ENCODE results near the gene EYS. TPM values are rescaled to one million over a fixed set of nuclear protein-coding genes. Genes with fewer than 3 reads are reported as not detected.

The EYS gene
- total RNA-seq, 2 donors from 2014 or later, result 0.20 TPM; not detected in 1

DNA sequence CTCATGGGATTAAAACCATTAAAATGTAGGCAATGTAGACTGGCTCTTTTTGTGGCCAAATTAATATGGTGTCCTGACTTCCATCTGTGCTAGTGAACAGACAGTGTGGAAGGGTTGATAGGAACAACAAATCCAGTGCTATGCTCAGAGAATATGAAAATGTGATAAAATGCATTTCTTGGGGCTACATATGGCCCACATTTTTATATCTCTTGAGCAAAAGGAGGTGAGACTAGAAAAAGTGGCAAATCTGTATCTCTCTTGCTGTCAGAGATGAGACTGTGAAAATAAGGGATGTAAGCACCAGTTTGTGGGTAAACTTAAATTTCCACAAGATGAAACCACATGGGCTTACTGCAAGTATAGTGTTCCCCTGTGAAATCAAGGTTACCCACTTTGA is 1909.3 kb downstream of the EYS start:
- no peak overlapping the region for H3K4me3 Mint-ChIP-seq
- H3K9me3 Mint-ChIP-seq, result no peaks in the 10 kb centered on the region
- no peak overlapping the region for H3K27ac Mint-ChIP-seq
- H3K4me1 Mint-ChIP-seq (ENCODE audit: low read depth in 2 of 2), result no peaks in the 10 kb centered on the region
- no peak for ATAC-seq
- no peak for DNase-seq (ENCODE audit: low spot score)
- no peaks in the 10 kb centered on the region for H3K36me3 Mint-ChIP-seq
- H3K27me3 Mint-ChIP-seq, result peaks cover 6 to 22% of the 10 kb centered on the region in 2 donors

DNA sequence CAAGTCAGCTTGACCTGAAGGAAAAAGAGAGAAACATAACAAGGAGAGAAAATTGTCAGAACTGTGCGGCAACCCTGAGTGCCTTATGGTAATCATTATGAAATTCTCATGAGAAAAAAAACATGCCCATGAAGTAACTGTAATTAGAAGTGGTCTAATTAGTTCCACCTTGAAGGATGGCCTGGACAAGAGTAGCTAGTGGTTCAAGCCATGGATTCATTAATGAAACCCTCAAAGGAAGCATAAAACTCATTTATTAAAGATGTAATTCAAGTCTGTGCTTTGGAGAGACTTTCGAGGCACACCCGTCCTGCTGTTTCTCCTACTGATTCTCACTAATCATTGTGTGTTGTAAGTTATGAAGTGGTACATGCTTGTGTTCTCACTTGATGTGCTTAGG is 1911.2 kb downstream of the EYS start:
- Mint-ChIP-seq H3K9me3 (no peaks in the 10 kb centered on the region), H3K36me3 (no peaks in the 10 kb centered on the region), H3K4me1 (ENCODE audit: low read depth in 2 of 2) (no peaks in the 10 kb centered on the region), H3K4me3 (no peak overlapping the region), H3K27ac (no peak overlapping the region), H3K27me3 (peaks cover 3 to 15% of the 10 kb centered on the region in 2 donors)
- DNase-seq (ENCODE audit: low spot score) (no peak), ATAC-seq (no peak)

DNA sequence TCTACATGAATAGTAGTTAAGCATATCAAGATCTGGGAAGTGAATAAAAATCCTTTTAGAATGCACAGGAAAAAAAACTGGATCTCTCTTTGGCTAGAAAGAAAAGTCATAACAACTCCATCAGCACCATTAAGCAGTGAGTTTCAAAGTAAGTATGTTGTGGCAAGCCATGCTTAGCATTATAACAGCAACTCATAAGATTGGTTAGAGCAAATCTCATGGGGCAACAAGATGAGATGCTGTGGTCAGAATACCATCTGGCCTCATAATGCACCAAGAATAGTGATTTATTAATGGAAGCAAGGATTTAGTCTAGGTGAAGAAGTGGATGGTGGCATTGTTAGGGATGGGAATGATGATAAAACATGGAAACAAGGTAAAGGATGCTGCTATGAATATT is 1912.0 kb downstream of the EYS start:
- H3K4me1 Mint-ChIP-seq (ENCODE audit: low read depth in 2 of 2), result no peaks in the 10 kb centered on the region
- no peak overlapping the region for H3K4me3 Mint-ChIP-seq
- H3K9me3 Mint-ChIP-seq, result no peaks in the 10 kb centered on the region
- no peaks in the 10 kb centered on the region for H3K36me3 Mint-ChIP-seq
- H3K27ac Mint-ChIP-seq, result no peak overlapping the region
- no peak for ATAC-seq
- H3K27me3 Mint-ChIP-seq, result peaks cover 3 to 13% of the 10 kb centered on the region in 2 donors
- DNase-seq (ENCODE audit: low spot score), result no peak

DNA sequence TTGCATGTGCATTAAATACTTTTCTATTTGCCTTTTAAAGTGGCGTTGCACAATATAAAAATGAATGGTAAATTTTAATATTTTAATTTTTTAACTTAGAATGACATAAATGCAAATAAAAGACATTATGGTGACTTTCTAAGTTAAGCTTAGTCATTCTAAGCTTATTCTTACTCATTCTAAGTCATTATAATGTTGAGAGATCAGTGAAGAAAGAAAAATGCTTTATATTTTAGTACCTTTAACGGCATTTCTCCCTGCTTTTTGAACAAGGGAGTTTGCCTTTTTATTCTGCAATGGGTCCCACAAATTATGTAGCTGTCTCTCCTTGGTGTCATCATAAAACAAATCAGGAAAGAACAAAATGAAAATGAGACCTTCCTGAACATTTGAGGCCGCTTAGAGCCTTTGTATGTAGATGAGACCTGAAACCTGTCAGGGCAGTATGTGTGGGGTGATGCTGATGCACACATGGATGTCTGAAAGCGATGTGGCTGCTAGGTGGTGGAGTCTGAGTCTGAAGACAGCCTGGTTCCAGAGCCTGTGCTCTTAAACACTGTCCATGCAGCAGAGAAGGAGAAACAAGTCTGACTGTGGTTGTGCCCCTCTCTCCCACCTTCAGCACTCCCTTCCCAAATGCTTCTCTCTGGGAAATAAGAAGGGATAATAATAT is 1913.4 kb downstream of the EYS start:
- Mint-ChIP-seq H3K27me3 (peaks cover 0 to 6% of the 10 kb centered on the region in 2 donors), H3K27ac (no peak overlapping the region), H3K4me1 (ENCODE audit: low read depth in 2 of 2) (no peaks in the 10 kb centered on the region), H3K36me3 (no peaks in the 10 kb centered on the region), H3K9me3 (no peaks in the 10 kb centered on the region), H3K4me3 (no peak overlapping the region)
- ATAC-seq (no peak), DNase-seq (ENCODE audit: low spot score) (no peak)

DNA sequence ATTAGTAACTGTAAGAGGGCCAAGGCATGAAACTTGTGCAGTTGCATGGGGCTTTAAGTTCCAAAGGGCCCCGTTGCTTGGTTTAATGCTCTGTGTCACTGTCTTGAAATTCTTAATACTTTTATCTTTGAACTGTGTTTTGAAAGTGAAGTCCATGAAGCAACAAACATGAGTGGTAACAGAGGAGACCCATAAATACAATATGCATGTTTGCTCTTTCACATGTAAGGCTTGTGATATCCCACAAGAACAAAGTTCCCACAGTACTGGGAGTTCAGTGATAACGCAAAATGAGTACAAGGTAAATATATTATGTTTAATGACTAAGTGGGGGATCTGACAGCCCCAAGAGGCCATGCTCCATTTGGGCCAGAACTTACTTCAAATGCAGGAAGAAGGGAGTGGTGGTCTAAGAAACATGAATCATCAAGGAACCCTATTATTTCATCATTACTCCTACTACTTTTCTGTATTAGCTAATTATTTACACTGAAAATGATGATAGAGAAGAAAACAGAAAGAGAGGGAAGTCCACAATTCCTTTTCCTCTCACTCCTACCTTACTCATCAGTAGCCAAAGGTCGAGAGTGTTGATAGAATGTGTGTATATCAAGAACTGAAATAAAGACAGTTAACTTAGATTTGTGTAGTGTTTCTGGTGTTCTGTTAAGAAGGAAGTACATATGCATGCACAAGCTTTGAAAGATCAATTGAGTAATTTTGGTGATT is 1914.1 kb downstream of the EYS start:
- Mint-ChIP-seq H3K4me3 (no peak overlapping the region), H3K4me1 (ENCODE audit: low read depth in 2 of 2) (no peaks in the 10 kb centered on the region), H3K9me3 (no peaks in the 10 kb centered on the region), H3K36me3 (no peaks in the 10 kb centered on the region), H3K27me3 (peaks cover 0 to 6% of the 10 kb centered on the region in 2 donors), H3K27ac (no peak overlapping the region)
- DNase-seq (ENCODE audit: low spot score) (no peak), ATAC-seq (no peak)

DNA sequence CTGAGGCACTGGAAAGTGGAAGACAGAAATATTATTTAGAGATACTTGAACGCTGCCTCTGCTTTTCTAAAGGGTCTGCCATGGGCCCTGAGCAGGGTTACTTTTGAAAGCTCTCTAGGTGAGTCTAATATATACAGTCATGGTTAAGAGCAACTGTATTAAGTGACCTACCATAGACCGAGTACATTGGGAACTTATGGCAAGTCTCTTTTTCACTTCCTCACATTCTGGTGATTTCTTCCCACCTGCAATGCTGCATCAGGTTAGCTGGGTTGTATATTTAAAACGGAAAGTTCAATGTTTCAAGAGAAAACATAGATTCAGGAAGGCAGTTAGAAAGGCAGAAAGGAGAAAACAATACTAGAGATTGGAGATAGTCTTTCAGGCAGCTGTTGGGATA is 1916.7 kb downstream of the EYS start:
- DNase-seq (ENCODE audit: low spot score), result no peak
- Mint-ChIP-seq H3K36me3 (no peaks in the 10 kb centered on the region), H3K4me1 (ENCODE audit: low read depth in 2 of 2) (no peaks in the 10 kb centered on the region), H3K4me3 (no peak overlapping the region), H3K27ac (no peak overlapping the region), H3K9me3 (no peaks in the 10 kb centered on the region), H3K27me3 (peaks cover 0 to 6% of the 10 kb centered on the region in 2 donors)
- ATAC-seq, result no peak

DNA sequence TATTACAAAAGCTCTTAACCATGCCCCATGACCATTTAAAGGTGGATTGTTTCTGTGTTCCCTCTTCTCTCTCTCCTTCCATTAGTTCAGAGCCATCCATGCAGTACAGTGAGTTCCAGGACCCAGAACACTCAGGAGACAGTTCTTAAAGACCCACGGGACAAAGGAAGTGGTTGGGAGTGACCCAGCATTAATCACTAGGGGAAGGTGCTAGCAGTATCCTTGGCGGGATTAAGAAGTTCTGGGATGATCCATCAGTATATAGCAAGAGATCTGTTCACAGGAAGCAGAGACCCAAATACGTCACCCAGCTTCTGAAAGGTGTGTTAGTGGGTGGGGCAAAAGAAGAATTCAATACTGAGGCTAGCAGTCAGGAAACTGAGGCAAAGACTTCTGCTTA is 1917.3 kb downstream of the EYS start:
- Mint-ChIP-seq H3K27ac (no peak overlapping the region), H3K36me3 (no peaks in the 10 kb centered on the region), H3K9me3 (no peaks in the 10 kb centered on the region), H3K27me3 (no peaks in the 10 kb centered on the region), H3K4me1 (ENCODE audit: low read depth in 2 of 2) (no peaks in the 10 kb centered on the region), H3K4me3 (no peak overlapping the region)
- no peak for DNase-seq (ENCODE audit: low spot score)
- no peak for ATAC-seq

DNA sequence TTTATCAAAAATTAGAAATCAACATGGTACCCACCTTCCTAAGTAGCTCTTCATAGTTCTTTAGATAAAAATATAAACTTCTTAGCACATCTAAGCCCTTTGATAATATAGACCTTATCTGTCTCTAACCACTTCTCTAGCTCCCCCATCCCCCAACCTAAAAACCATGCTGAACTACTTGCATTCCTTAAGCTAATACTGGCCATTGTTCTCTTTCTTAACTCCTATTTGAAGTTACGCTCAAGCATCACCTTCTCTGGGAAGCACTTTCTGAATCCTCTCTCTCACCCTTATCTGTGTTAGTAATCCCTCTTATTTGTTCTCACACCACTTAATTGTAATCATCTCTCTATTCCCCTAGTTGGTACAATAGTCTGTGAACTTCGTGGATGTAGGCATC is 1918.5 kb downstream of the EYS start:
- H3K4me1 Mint-ChIP-seq (ENCODE audit: low read depth in 2 of 2), result no peaks in the 10 kb centered on the region
- H3K36me3 Mint-ChIP-seq, result no peaks in the 10 kb centered on the region
- DNase-seq (ENCODE audit: low spot score), result no peak
- H3K27me3 Mint-ChIP-seq, result peaks cover 0 to 2% of the 10 kb centered on the region in 2 donors
- no peak for ATAC-seq
- no peak overlapping the region for H3K4me3 Mint-ChIP-seq
- no peaks in the 10 kb centered on the region for H3K9me3 Mint-ChIP-seq
- no peak overlapping the region for H3K27ac Mint-ChIP-seq

DNA sequence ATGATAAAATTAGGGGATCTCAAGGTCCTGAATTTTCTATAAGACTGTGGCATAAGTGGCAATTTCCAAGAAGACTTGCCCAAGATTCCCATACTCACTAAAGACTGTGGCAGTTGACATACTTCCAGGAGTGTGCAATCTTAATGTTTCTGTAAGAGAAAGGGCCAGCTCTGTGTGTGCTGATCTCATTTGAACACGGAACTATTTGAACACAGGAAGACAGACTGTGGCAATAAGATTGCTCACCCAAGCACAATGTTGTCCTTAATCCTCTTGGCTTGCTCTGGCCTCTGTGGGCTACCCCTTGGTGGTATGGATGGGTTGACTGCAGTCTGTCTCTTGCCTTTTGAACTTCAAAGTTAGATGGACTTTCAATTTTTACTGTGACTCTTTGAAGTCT is 1920.0 kb downstream of the EYS start:
- Mint-ChIP-seq H3K27me3 (peaks cover 3 to 8% of the 10 kb centered on the region in 2 donors), H3K9me3 (peaks cover 4% of the 10 kb centered on the region), H3K4me3 (no peak overlapping the region), H3K27ac (no peak overlapping the region), H3K4me1 (ENCODE audit: low read depth in 2 of 2) (no peaks in the 10 kb centered on the region), H3K36me3 (no peaks in the 10 kb centered on the region)
- DNase-seq (ENCODE audit: low spot score) (no peak), ATAC-seq (no peak)

DNA sequence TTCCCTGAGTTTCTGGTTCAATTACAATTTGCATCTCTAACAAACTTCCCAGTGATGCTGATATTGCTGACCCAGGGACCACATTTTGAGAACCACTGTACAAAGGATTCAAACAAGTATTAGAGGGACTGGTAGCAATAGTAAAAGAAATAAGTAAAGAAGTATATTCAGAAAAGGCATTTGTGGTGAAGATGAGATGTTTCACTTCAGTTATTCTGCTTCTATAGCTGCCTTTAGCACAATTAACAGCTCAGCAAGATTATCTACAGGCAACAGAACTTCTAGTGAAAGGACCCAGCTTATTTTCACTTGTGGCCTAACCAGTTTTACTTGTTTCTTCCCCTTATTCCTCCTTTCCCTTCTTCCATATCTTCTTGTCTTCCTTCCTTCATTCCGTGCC is 1922.0 kb downstream of the EYS start:
- H3K27ac Mint-ChIP-seq, result no peak overlapping the region
- ATAC-seq (no peak), DNase-seq (ENCODE audit: low spot score) (no peak)
- peaks cover 3 to 8% of the 10 kb centered on the region in 2 donors for H3K27me3 Mint-ChIP-seq
- no peak overlapping the region for H3K4me3 Mint-ChIP-seq
- peaks cover 4% of the 10 kb centered on the region for H3K9me3 Mint-ChIP-seq
- no peaks in the 10 kb centered on the region for H3K4me1 Mint-ChIP-seq (ENCODE audit: low read depth in 2 of 2)
- H3K36me3 Mint-ChIP-seq, result no peaks in the 10 kb centered on the region

DNA sequence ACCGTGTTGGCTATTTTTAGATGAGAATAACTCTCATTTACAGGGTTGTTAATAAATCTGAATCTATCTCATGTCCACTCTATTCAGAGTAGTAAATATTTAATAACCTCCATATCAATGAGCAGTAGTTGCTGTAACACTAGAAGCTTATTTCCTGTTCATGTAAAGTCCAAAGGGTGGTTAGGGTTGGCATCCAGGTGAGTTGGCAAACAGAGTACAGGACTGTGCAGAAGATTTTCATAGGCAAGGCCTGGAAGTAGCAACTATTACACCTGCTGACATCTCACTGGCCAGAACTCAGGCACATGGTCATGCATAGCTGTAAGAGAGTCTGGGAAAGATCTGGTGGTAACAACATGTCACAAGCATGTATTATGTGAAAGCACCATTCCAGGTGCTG is 1923.9 kb downstream of the EYS start:
- Mint-ChIP-seq H3K27me3 (peaks cover 3 to 8% of the 10 kb centered on the region in 2 donors), H3K4me1 (ENCODE audit: low read depth in 2 of 2) (no peaks in the 10 kb centered on the region), H3K36me3 (no peaks in the 10 kb centered on the region), H3K4me3 (no peak overlapping the region), H3K9me3 (peaks cover 4% of the 10 kb centered on the region), H3K27ac (no peak overlapping the region)
- DNase-seq (ENCODE audit: low spot score) (no peak), ATAC-seq (no peak)

DNA sequence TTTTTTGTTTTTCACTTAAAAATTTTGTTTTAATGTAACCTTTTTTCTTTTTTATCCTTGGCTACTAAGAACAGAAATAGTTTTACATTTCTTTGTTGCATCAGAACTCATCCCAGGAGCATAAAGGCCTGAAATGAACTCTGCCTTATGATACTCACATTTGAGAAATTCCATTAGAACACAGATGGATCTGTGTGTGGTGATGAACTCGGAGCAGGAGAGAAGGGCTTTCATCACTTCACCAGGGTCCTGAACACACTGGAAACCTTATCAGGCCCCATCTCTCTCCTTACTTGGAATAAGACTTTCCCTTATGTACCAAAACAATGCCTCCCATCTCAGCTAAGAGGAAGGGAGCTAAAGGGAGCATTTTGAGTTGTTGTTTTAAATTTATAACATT is 1932.1 kb downstream of the EYS start:
- H3K27ac Mint-ChIP-seq, result no peak overlapping the region
- H3K27me3 Mint-ChIP-seq, result peaks cover 6 to 10% of the 10 kb centered on the region in 2 donors
- H3K4me3 Mint-ChIP-seq, result no peak overlapping the region
- no peaks in the 10 kb centered on the region for H3K36me3 Mint-ChIP-seq
- H3K4me1 Mint-ChIP-seq (ENCODE audit: low read depth in 2 of 2), result no peaks in the 10 kb centered on the region
- DNase-seq (ENCODE audit: low spot score) (no peak), ATAC-seq (no peak)
- H3K9me3 Mint-ChIP-seq, result no peaks in the 10 kb centered on the region

DNA sequence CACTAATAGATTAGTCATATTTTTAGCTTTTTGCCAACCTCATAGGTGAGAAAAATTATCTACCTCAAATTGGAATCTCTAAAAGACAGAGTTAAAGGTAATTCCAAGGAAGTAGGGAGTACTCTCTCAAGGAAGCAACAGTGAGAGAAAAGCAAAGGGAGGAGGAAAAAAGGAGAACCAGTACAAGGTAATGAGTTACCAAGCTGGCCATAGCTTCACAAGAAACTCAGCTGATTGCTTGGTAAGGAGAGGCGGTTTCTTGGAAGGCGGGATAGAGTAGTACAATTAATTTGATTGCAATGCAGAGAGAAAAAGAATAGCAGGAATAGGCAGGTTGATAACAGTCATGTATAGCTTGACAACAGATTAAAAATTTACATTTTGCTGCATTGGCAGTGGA is 1933.8 kb downstream of the EYS start:
- no peak overlapping the region for H3K27ac Mint-ChIP-seq
- H3K4me1 Mint-ChIP-seq (ENCODE audit: low read depth in 2 of 2), result no peaks in the 10 kb centered on the region
- DNase-seq (ENCODE audit: low spot score), result no peak
- ATAC-seq, result no peak
- H3K27me3 Mint-ChIP-seq, result peaks cover 7 to 17% of the 10 kb centered on the region in 2 donors
- H3K4me3 Mint-ChIP-seq, result no peak overlapping the region
- H3K9me3 Mint-ChIP-seq, result no peaks in the 10 kb centered on the region
- H3K36me3 Mint-ChIP-seq, result no peaks in the 10 kb centered on the region

DNA sequence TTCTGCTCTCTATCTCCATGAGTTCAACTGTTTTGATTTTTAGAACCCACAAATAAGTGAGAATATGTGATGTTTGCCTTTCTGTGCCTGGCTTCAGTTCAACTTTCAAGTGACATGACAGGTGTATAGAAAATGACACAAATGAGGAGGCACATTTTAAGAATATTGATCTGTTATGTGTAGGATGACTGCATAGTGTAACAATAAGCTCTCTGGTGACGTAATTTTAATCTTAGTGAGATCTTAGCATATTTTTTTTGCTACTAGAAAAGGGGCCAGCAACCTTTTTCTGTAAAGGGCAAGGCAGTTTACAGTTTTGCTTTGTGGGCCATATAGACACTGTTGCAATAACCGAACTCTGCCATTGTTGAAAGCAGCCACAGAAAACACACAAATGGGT is 1941.2 kb downstream of the EYS start:
- Mint-ChIP-seq H3K27me3 (peaks cover 3 to 6% of the 10 kb centered on the region in 2 donors), H3K36me3 (no peaks in the 10 kb centered on the region), H3K4me1 (ENCODE audit: low read depth in 2 of 2) (peaks cover 0 to 2% of the 10 kb centered on the region in 2 donors), H3K4me3 (no peak overlapping the region), H3K27ac (no peak overlapping the region), H3K9me3 (no peaks in the 10 kb centered on the region)
- DNase-seq (ENCODE audit: low spot score) (no peak), ATAC-seq (no peak)
